ENCODE data around the gene PER1.

The PER1 gene

DNA sequence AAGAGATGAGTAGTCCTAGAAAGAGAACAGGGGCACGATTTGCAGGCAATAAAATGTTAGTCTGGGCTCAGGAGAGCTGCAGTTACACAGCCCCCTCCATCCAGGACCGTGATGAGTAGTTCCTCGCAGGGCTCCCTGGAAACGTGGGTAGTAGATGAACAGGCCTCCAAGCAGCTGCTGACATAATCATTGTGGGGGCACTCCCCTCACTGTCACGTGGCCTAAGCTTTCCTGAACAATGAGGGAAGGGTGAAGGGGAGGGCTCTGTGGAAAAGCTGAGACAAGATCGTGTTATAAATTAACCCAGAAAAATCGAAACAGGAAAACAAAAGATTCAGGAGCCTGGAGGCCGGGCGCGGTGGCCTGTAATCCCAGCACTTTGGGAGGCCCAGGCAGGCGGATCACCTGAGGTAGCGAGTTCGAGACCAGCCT, 1.3 kb upstream of the PER1 start:
- DNase-seq = no peak

DNA sequence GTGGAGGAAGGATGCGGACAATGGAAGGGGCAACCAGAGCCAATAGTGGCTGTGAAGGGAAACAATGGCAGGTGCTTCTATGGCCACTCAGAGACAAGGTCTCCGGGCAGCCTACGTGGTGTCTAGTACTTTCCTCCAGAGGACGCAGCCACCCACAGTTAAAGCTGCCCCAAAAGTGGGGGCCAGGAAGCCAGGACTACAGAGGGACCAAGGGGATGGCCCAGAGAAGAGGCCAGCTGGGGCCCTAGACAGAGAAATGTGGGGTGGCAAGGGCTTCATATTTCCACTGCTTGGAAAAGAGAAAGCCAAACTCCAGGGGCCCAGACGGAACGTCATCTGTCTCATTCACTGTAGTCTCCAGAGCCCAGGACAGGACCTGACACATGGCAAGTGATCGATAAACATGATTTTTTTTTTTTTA, 837 bp upstream of the PER1 start:
- no peak for DNase-seq

DNA sequence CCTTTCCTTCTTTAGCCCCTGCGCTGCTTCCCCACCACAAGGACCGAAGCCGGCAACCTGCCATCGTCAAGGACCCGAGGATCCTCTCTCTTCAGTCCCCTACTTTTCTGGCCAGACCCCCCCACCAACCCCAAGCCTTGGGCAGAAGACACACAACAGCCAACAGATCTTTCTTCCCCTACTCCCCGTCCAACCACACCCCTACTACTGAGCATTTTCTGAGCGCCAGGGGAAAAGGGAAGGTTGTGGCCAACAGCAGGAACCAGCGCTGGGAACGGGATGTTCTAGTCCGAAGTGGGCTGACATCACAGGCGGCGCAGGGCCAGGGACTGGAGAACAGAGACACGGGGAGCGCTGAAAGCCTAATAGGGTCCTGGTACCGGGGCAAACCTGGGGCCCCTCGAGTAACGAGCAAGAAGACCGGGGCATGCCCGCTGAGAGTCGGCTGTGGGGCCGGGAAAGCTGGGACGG, 528 bp downstream of the PER1 start:
- no peak for DNase-seq

DNA sequence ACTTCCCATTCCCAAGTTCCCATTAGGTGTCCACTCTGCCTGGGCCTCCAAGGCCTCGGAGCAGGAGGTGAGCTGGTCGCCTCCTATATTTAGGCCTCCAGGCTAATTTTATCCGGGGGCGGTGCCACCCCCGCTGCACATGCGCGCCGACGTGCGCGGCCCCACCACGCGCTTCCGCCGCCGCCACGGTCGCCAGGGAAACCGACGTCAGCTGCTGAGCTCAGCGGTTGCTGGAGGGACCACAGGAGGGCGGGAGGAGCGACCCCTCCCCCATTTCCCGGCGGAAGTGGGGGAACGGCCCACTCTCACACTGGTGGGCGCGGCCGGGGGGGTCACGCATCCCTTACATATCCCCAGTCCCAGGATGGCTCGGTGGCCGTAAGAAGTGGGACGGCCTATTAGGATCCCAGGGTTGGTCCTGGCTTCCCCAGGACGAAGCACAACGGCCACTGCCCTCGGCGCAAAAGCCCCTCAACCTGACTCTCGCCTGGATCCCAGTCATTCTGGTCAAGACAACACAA, 1.0 kb downstream of the PER1 start:
- DNase-seq = peak in 1 of 2 experiments; percentile 11

DNA sequence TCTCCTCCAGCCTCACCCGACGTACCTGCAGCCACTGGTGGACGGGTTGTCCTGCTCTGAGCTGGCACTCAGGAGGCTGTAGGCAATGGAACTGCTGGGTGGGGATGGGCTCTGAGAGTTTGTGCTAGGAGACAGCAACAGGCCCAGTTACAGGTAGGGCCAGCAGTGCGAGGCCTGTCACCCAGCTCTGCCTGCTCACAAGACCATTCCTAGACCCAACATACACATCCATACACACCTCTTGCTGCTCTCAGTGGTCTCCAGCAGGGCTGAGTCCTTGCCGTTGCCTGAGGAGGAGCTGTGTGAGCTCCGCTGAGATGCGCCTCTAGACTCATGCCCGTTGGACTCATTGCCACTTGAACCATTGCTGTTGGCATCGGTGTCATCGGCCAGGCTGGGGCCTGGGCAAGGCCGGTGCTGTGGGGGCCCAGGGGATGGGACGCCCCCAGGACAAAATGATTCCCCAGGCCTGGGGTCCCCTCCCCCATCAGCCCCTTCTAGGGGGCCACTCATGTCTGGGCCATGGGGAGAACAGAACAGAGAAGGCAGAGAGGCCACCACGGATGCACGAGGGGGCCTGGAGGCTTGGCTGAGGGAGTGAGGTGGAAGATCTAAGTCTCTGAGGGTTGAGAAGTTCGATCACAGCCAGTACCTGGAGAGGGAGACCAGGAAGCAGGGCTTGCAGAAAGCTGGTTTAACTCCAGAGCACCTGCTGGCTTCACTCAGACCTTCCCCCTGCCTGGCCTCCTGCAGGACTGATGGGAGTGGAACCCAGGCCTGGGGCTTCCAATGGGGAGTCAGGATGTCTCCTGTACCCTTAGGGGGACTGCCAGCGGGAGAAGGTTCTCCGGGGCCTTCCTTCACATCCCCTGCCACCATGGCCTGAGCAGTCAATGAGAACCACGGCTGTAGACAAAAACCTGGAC, 1.7 kb downstream of the PER1 start:
- DNase-seq = no peak

DNA sequence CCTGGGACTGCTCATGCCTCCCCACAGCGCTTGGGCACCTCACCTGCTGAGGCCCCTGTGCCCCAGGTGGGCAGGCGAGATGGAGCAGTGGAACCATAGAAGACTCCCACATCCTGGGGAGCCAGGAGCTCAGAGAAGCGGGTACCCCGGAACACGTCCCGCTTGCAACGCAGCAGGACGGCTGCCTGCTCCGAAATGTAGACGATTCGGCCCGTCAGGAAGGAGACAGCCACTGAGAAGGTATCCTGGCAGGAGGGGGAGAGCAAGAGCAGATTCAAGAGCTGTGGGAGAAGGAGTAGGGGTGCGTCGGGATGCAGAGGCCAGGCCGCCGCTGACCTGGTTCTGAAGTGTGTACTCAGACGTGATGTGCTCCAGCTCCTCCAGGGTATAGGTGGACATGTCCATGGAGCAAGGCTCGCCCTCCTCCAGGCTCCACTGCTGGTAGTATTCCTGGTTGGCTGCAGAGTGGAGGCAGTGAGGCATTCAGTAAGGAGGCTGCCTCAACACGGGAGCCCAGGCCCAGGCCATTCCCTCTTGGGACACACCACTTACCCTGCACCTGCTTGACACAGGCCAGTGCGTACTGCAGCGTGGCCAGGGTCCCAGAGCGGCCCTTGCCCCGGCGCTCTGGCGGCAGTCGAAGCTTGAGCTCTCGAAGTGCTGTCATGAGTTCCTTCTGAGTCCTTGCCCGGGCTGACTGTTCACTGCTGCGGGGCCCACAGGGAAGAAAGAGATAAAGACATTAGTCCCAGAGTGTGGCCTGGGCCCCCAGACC, 2.6 kb downstream of the PER1 start:
- DNase-seq = no peak

DNA sequence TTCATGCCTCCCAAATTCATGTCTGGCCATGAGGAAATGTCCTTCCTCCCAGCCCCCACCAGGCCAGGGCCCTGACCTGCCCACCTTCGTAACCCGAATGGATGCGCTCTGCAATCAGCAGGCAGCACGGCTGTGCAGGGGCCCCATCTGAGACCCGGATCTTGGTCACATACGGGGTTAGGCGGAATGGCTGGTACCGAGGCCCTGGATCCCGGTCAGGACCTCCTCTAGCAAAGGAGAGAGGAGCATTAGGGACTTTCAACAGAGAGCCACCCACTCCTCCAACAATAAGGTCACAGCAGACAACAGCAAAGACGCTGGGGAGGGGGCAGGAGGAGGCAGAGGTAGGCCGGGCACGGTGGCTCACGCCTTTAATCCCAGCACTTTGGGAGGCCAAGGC, 3.6 kb downstream of the PER1 start:
- no peak for DNase-seq

DNA sequence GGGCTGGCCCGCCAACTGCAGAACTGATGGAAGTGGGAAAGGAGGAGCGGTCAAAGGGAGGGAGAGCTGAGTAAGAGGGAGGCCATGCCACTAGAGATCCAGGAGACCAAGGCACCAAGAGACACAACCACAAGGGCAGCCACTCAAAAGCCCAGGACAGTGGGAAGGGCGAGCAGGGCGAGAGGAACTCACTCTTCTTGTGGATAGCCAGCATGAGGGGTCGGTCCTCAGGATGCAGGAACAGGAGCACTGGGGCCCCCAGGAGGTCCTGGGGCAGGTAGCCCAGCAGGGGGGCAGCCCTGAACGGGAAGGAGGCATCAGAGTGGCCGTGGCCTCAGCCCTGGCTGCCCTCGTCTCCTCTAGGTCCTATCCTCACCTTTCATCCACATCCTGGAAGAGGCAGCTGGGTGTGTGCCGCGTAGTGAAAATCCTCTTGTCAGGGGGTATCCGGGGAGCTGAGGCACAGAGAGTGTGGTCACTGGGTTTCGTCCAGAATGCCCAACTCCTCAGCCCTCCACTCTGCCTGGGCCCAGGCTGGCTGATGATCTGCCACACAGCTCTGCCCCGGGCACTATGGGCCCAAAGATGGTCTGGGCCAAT, 4.3 kb downstream of the PER1 start:
- DNase-seq = no peak

DNA sequence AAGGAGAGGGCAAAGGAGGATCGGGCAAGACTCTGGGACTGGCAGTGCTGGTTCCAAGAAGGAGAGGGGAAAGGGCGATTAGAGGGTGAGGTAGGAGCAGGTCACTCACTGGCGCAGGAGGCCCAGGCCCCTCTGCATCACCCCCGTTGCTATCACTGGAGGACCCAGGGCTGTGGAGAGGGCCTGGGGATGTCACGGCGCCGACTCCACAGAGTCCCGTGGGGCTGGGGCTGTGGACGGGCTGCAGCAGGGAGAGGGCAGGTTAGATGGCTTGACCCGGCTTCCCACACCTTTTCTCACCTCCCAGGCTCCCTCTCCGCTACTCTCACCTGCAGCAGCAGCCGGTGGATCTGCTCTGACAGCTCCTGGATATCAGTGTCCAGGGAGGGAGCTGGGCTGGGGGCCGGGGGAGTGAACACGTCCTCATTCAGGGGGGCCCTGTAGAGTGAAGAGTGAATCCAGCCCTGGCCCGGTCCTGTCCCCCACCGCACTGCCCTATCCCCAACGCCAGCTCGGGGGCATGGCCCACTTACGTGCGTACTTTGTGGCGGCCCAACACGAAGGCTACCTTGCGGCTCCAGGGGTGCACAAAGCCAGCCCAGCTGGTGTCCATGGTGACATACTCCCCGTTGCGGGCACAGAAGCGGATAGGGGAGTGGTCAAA, 4.9 kb downstream of the PER1 start:
- no peak for DNase-seq

DNA sequence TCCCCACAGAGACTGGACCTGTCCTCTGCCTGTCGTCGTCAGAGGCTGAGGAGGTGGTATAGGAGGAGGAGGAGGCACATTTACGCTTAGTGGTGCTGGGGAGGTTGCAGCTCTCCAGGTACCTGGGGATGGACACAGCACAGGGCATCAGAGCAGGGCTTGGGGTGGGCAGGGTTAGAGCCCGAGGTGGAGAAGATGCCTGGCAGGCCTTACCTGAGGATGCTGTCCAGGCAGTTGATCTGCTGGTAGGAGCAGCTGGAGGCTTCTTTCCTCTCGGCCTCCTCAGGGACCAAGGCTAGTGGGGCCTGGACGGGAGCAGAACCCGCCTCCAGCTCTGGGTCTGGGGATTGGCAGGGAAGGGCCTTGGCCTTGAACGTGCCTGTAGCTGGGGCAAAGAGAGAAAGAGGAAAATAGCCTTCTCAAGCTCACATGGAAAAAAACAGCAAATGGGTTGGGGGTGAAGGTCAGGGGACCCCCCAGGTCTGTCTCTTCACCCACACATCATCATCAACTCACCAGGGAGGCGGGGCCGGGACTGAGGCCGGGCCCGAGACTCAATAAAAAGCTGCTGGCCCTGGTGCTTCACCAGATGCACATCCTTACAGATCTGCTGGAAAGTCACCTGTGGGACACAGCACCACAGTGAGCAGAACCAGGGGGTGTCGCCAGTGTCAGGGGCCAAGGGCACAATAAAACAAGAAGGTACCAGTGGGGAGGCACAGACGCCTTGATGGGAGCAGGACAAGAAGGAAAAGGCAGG, 5.6 kb downstream of the PER1 start:
- no peak for DNase-seq

DNA sequence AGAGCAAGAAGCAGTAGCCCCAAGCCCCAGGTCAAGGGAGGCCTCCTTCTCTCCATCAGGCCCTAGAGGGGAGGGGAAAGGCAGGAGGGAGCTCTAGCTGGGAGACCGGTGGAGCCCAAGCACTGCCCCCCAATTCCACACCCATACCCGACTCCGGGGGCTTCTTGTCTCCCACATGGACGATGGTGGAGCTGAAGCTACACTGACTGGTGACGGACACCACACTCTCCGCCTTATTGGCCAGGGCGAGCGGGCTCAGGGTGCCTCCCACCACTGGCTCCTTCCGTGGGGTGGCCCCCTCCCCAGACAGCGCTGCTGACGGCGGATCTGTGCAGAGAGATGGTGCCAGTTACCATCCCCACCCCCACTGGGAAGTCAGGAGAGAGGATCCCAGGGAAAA, 6.4 kb downstream of the PER1 start:
- no peak for DNase-seq

DNA sequence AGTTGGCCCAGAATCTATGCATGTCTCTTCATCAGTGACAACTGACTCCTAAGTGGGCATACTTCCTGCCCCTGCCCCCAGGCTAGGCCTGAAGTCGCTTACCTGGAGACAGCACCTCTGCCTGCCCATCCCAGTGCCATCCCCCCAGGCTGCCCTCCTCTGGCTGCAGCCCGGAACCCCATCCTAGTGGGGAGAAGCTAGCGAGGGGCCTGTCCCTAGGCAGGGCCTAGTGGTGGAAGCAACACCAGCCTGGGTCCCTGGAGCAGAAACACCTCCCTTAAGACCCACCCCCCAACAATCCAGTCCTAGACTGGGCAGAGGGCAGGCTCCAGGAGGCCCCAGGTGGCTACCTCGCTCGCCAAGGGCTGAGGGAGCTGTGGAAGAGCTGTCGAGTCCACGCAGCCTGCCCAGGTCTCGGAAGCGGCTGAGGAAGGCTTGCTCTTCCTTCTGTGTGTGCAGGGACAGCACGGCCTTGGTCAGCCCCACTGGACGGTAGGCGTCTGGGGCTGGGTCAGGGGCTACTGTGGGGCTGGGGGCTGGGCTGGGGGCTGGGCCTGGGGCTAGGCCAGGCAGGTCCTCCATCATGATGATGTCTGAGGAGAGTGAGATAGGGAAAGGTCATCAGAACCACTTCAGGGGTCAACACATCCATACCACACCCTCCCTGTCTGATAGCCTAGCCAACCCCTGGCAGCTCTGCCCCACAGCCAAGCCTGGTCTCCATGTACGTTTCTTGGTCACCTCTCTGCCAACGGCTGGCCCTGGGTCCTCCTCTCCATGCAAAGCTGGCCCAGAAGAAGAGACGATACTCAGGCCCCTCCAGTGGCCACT, 7.6 kb downstream of the PER1 start:
- DNase-seq = no peak

DNA sequence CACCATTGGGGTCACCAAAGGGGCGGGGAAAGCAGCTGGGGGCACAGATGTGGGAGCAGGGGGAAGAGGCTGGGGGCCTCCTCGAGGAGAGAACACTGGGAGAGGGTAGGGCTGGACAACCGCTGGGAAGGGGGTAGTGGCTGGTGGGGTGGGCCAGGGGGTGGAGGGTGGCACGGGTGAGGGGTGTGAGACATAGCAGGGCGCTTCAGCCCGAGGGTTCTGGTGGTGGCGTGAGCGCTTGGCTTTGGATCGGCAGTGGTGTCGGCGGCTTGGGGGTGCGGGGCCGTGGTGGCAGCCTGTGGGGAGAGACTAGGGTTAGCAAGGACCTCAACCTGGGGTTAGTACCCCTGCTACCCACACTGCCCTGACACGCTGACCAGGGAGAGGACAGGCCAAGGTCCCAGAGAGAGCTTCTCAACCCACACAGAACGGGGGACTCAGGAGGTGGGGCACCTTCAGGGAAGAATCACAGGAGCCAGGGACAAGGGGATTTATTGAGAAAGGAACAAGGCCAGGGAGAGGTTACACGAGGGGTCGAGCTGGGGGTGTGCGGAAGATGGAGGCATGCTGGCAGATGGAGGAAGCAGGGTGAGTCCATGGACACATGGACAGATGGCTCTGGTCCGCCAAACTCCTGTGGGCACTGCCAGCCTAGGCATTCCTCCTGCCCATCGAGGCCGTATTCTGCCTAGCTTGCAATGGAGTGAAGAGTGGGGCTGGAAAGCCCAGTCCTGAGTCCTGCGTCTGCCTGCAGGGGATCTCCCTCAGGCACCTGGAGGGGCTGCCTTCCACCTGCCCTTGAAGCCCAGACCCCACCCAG, 8.4 kb downstream of the PER1 start:
- no peak for DNase-seq

DNA sequence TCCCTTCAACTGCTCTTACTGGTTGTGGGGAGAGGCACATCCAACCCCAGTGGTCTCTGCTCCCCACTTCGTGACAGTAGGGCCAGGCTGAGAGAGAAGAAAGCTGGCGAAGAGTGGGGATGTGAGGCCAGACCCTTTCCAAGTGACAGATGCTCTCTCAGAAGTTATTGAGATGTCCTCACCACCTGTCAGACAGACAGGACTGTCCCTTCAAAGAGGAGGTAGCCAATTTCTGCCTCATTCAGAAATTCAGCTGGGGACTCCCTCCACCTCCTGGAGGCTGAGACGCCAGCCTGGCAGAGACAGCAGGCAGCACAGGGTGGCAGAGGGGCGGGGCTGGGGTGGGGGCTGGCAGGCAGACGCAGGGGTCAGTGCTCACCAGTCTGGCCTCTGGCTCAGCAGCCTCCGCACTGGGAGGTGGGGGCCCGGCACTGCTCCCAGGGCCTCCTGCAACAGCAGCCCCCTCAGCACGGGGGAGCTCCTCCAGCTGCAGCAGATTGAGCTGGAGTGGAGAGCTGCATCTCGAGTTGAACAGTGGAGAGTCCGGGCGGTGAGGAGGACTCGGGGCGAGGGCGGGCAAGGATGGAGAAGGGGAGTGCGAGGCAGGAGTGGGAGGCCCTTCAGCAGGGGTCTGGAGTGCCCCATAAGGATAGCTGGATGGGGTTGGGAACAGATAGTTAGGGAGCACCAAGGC, 9.2 kb downstream of the PER1 start:
- no peak for DNase-seq

DNA sequence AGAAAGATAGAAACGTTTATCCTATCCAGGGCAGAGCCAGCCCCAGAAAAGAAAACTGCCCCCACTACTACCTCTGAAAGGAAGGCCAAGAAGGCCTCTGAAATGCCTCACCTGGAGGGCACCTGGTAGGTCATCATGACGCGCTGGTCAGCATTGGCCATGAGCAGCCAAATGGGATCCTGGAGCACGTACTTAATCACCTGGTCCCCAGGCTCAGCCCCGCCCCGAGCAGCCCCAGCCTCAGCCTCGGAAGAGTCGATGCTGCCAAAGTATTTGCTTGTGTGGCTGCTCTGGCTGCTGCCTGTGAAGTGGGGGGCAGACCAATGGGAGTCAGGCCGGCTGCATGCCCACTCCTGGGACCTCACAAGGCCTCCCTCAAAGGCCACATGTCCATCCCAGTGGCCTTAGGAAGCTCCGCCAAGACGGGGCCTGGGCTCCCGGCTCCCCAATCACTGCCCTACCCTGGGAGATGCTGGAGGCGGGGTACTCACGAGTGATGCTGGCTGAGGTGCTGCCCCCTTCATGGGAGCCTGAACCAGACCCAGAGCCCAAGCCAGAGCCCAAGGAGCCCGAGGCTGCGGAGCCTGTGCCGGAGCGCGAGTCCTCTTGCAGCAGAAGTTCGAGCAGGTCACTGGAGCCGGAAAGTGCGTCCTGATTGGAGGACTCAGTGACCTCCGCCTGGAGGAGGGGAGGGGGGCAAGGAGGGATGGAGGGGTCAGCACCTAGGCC, 9.9 kb downstream of the PER1 start:
- DNase-seq = no peak

DNA sequence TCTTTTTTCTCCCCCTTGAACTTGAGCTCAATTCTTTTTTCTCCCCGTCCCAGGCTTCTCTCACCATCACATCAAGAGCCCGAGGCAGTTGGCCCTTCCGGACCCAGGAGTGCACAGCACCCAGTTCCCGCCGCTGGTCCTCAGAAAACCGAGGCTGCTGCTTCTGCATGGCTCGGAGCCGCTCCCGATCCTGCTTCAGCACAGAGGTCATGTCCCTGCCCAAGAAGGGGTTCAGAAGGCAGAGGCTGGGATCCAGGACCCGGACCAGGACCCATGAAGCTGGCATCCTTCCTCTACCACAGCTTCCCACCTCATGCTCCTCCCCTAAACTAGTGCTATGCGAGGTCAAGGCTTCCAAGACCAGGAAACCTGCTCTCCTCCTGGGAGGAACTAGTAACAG, 10.5 kb downstream of the PER1 start:
- no peak for DNase-seq

DNA sequence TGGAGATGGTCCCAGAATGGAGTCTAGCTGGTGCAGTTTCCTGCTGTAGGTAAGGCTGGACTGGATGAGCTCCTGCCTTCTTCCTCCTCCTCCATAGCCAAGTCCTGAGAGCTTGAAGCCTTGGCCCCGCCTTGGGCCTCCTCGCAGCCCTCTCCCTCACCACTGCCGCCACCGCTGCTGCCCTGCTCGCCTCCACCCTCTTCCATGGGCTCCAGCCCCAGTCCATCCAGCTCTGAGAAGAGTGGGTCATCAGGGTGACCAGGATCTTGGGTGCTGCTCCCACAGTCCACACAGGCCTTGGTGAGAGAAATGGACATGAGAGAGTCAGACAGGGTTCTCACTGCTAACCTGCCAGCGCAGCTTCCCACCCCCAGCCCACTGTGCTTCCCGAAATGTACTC, 11.2 kb downstream of the PER1 start:
- no peak for DNase-seq
